ENCODE results near the gene NANS.

The NANS gene

DNA sequence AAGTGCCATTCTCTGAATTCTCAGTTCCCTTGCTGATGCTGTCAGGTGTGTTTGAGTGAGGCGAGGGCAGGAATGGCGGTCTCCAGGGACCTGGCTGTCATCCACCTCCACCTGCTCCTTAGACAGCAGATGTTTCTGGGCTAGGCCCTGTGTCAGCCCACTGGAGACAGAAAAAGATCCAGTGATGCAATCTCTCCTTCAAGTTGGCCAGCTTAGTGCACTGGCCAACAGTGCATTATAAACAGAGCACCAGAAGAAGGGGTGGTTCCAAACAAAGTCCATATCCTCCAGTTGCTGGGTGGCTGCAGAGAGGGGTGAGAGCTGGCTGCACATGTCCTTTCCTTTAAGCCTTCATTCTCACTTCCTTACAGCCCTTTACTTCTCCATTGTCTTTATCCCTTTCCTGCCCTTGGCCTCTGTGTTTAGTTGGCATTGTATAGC lies 26.5 kb downstream of the NANS start:
- H3K4me3 ChIP-seq (ENCODE audit: low read depth, low read length), result no peak overlapping the region
- TF ChIP-seq, protein P1, sequence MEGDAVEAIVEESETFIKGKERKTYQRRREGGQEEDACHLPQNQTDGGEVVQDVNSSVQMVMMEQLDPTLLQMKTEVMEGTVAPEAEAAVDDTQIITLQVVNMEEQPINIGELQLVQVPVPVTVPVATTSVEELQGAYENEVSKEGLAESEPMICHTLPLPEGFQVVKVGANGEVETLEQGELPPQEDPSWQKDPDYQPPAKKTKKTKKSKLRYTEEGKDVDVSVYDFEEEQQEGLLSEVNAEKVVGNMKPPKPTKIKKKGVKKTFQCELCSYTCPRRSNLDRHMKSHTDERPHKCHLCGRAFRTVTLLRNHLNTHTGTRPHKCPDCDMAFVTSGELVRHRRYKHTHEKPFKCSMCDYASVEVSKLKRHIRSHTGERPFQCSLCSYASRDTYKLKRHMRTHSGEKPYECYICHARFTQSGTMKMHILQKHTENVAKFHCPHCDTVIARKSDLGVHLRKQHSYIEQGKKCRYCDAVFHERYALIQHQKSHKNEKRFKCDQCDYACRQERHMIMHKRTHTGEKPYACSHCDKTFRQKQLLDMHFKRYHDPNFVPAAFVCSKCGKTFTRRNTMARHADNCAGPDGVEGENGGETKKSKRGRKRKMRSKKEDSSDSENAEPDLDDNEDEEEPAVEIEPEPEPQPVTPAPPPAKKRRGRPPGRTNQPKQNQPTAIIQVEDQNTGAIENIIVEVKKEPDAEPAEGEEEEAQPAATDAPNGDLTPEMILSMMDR (IDR thresholded peaks at IDR 0.05; ENCODE audit: borderline replicate concordance, insufficient read depth, low read depth, low read length), result no peak

DNA sequence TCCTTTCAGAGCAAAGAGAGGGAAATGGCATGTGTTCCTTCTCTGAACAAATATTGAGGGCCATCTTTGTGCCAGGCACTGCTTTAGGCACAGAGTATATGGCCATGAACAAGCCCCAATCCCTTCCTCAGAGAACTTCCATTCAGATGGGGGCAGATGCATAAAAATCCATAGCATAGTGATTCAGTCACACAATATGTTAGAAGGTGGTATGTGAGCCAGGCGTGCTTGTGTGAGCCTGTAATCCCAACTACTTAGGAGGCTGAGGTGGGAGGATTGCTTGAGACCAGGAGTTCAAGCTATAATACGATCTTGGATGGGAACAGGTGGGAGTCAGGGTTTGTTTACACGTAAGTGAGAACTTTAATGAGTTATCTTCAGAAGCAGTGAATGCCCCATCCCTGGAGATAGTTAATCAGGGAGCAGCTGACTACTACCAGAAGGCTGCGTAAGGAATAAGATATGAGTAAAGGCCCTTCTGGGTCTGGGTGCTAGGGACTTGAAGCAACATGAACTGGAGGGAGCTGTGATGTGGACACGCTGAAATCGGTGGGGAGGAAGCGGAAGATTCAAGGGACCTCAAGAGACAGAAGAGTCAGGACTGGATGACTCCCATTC lies 27.1 kb downstream of the NANS start:
- no peak overlapping the region for H3K4me3 ChIP-seq (ENCODE audit: low read depth, low read length)
- TF ChIP-seq, protein P1 (IDR thresholded peaks at IDR 0.05; ENCODE audit: borderline replicate concordance, insufficient read depth, low read depth, low read length), result no peak

DNA sequence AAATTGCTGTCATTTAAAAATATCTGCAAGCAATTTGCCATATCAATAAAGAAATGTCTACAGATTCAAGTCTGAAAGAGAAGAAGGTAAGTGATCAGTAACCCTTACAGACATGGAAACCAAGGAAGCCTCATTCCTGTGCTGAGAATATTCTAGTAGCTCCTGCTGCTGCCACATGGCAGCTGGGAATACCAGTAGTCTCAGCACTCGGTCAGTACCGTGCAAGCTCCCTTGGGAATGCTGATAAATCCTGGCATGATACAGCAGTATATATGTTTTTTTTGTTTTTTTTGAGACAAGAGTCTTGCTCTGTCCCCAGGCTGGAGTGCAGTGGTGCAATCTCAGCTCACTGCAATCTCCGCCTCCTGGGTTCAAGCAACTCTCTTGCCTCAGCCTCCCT lies 27.9 kb downstream of the NANS start:
- TF ChIP-seq, protein P1 (IDR thresholded peaks at IDR 0.05; ENCODE audit: borderline replicate concordance, insufficient read depth, low read depth, low read length), result no peak
- no peak overlapping the region for H3K4me3 ChIP-seq (ENCODE audit: low read depth, low read length)

DNA sequence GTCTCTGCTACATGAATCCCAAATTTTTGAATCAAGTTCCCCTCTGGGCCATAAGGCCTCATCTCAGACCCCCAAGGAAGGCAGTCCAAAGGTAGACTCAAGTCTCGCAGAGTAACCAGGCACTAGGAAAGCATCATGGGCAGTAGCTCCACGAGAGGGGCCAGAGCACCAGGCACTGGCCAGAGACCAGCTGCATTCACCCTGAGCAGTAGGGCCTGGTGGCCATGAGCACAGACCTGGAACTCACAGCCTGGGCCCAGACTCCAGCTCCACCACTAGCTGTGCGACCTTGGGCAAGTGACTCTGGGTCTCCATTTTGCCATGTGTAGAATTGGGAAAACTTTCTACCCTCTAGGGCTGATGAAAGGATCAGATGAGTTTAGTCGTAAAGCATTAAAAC lies 28.5 kb downstream of the NANS start:
- TF ChIP-seq, protein P1 (IDR thresholded peaks at IDR 0.05; ENCODE audit: borderline replicate concordance, insufficient read depth, low read depth, low read length), result no peak
- no peak overlapping the region for H3K4me3 ChIP-seq (ENCODE audit: low read depth, low read length)

DNA sequence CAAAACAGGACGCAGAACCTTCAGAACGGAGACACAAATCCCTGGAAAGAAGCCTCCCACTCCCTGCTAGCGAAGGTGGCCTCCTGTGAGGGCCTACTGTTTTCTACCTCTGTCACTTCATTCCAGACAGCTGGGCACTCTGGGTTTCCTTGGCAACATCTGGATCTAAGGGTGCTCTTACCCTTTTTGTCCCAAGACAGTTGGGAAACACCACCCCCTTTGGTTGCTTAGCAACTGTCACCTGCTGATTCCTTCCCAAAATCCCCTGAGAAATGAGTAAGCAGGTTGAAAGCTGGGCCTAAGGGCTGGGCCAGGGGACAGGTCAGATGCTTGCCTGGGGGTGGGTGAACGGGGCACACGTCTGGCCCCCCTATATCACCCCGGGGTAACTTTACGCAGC lies 29.4 kb downstream of the NANS start:
- TF ChIP-seq, protein P1 (IDR thresholded peaks at IDR 0.05; ENCODE audit: borderline replicate concordance, insufficient read depth, low read depth, low read length), result no peak
- no peak overlapping the region for H3K4me3 ChIP-seq (ENCODE audit: low read depth, low read length)

DNA sequence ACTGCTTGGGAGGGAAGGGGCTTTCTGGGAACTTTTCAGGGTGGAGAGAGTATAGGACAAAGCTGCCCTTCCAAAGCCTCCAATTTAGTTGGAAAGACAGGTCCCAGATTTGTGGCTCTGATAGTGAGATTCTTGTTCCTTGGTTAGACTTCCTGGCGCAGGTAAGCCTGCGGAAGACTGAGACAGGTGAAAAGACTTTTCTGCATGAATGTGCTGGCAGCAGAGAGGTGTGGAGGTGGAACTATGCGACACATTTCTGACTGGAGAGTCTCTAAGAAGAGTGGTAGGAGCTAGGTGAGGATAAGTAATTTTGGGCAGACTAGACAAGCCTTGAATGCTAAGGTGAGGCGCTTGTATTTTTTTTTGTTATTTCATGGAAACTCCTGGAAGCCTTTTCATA lies 29.9 kb downstream of the NANS start:
- TF ChIP-seq, protein P1 (IDR thresholded peaks at IDR 0.05; ENCODE audit: borderline replicate concordance, insufficient read depth, low read depth, low read length), result no peak
- no peak overlapping the region for H3K4me3 ChIP-seq (ENCODE audit: low read depth, low read length)
